Activated T-cell treated with anti-CD3 and anti-CD28 coated beads, Interleukin-2, amount 50 U/mL, for 72 hours (primary cell): ENCODE measurements around the gene SLC6A7. TPM values are rescaled to one million over a fixed set of nuclear protein-coding genes. Genes with fewer than 3 reads are reported as not detected.
A peak's percentile ranks its signal among the peaks of the same experiment; 100 is the strongest.

Source experiments
- ATAC-seq, 2 donors: fragments of 150-1000 bp; cut with Tn5 transposase; replicated peaks in 1 of 2; 2 replicates each; pipeline ENCODE4 v1.10.0; 2021; ENCODE audit warnings: moderate library complexity in 2 of 2, mild to moderate bottlenecking in 1 of 2
- DNase-seq, 2 donors: peaks; one replicate each; pipeline ENCODE4 v3.0.0; 2021 to 2022; ENCODE audit warnings: mixed read lengths in 1 of 2
- H3K27ac Mint-ChIP-seq: one replicate; pipeline ENCODE4 v1.8.0; 2022; ENCODE audit warnings: mild to moderate bottlenecking, moderate library complexity, mixed read lengths
- H3K27me3 Mint-ChIP-seq: one replicate; pipeline ENCODE4 v1.8.0; 2022; ENCODE audit warnings: low read depth, mixed read lengths
- H3K36me3 Mint-ChIP-seq, 2 donors: one replicate each; pipeline ENCODE4 v1.8.0; 2022; ENCODE audit warnings: mixed read lengths in 2 of 2, mild to moderate bottlenecking in 1 of 2; ENCODE audit not compliant: insufficient read depth in 2 of 2
- H3K4me1 Mint-ChIP-seq: one replicate; pipeline ENCODE4 v1.8.0; 2022; ENCODE audit warnings: low read depth, mixed read lengths
- H3K4me3 Mint-ChIP-seq, 2 donors: one replicate each; pipeline ENCODE4 v1.8.0; 2022; ENCODE audit warnings: mild to moderate bottlenecking in 2 of 2, mixed read lengths in 2 of 2, moderate library complexity in 2 of 2
- H3K9me3 Mint-ChIP-seq, 2 donors: one replicate each; pipeline ENCODE4 v1.8.0; 2022; ENCODE audit warnings: mixed read lengths in 2 of 2
- total RNA-seq, 2 donors: library from RNA; stranded (reverse); gene quantifications; one replicate each; pipeline ENCODE4 v1.2.3, GENCODE V29; 2022

SLC6A7 gene
- total RNA-seq, 2 donors from 2014 or later: not detected

GRCh38 chr5:150214289-150214688 lies 24.4 kb downstream of the SLC6A7 start:
- Mint-ChIP-seq H3K36me3 (no peaks in the 10 kb centered on the region), H3K27ac (no peak overlapping the region), H3K4me3 (no peak overlapping the region), H3K27me3 (peaks cover 19% of the 10 kb centered on the region), H3K9me3 (no peaks in the 10 kb centered on the region), H3K4me1 (peaks cover 1% of the 10 kb centered on the region)
- DNase-seq (no peak), ATAC-seq (no peak)

DNA sequence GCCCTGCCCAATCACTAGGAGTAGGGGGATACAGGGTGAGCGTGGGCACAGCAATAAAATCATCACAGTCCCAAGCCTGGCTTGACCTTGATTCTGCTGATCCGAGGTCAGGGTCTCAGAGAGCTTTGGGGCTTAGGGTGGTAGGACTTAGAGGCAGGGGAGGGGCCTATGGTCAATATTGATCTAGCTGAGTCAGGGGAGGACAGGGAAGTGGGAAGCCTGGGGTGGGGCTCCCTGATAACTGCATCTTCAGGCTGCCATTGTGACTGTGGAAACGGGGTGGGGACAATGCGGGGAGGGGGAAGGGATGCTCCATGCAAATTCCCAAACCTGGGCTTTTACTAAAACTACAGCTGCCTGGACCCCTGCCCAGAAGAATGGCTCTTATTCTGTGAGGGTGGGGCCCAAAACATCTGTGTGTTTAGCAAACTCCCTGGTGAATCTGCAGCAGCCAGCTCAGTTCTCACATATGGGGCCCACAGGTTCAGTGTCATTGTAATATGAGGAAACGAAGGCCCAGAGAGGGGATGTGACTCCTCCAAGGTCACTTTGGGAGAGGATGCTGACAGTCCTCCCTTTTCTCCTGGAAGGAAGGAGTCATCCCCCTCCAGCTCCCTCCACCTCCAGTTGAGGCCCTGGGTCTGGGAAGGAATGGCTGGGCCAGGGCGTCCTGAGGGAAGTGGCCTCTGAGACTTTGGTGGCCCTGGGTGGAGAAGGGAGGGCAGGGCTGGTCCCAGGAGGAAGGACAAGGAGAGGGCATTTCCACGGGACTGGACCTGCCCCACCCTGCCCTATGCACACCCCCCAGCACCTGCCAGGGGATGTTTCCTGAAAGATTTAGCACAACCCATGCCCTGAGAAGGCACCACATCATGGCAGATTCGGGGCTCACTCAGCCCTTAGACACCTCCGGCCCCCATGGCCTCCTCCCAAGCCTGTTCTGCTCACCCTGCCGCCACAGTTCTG lies 26.4 kb downstream of the SLC6A7 start:
- DNase-seq (no peak), ATAC-seq (no peak)
- Mint-ChIP-seq H3K4me1 (no peaks in the 10 kb centered on the region), H3K9me3 (no peaks in the 10 kb centered on the region), H3K27ac (no peak overlapping the region), H3K27me3 (peaks cover 13% of the 10 kb centered on the region), H3K36me3 (no peaks in the 10 kb centered on the region), H3K4me3 (no peak overlapping the region)

DNA sequence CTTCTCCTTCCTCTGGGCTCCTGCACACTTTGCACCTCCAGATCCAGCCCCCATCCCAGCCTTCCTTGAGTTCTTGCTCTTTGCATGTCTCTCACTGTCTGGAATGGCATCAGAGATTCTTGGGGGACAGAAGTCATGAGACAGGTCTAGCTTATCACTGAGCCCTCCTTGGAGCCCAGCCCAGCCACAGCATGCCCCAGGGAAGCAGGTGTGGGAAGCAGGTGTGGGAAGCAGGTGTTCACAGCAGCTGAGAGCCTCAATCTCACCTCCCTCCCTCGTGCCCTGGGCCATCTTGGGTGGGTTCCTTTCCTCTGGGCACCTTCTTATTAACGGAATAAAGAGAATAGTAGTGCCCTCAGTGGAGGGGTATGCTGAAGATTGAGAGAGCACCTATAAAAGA lies 27.2 kb downstream of the SLC6A7 start:
- H3K36me3 Mint-ChIP-seq: no peaks in the 10 kb centered on the region
- H3K4me3 Mint-ChIP-seq: no peak overlapping the region
- H3K27me3 Mint-ChIP-seq: peaks cover 13% of the 10 kb centered on the region
- H3K27ac Mint-ChIP-seq: no peak overlapping the region
- no peaks in the 10 kb centered on the region for H3K4me1 Mint-ChIP-seq
- H3K9me3 Mint-ChIP-seq: no peaks in the 10 kb centered on the region
- ATAC-seq (no peak), DNase-seq (no peak)

GRCh38 chr5:150217873-150218692 lies 28.2 kb downstream of the SLC6A7 start:
- no peak overlapping the region for H3K4me3 Mint-ChIP-seq
- no peaks in the 10 kb centered on the region for H3K9me3 Mint-ChIP-seq
- H3K27ac Mint-ChIP-seq: no peak overlapping the region
- H3K36me3 Mint-ChIP-seq: no peaks in the 10 kb centered on the region
- H3K4me1 Mint-ChIP-seq: no peaks in the 10 kb centered on the region
- H3K27me3 Mint-ChIP-seq: peaks cover 13% of the 10 kb centered on the region
- peak; percentile 88 to 91 for ATAC-seq
- peak; percentile 77 to 84 for DNase-seq

DNA sequence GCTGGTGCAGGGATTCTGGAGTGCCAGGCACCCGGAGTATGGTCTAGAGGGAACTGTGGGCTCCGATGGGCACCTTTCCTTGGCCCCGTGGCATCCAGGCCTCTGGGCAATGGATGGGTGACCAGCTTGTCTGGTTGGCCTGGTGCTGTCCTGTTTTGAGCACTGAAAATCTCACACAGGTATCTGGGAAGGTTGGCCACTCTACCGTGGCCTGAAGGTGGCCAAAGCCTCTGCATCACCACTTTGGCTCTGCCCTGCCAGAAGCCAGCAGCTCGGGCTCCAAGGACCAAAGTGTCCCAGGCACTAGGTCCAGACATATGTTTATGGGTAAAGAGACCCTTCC lies 28.8 kb downstream of the SLC6A7 start:
- DNase-seq: no peak
- Mint-ChIP-seq H3K4me3 (no peak overlapping the region), H3K27ac (no peak overlapping the region), H3K4me1 (no peaks in the 10 kb centered on the region), H3K36me3 (no peaks in the 10 kb centered on the region), H3K27me3 (peaks cover 13% of the 10 kb centered on the region), H3K9me3 (no peaks in the 10 kb centered on the region)
- ATAC-seq: no peak

GRCh38 chr5:150219142-150219541 lies 29.3 kb downstream of the SLC6A7 start:
- H3K27ac Mint-ChIP-seq: no peak overlapping the region
- no peaks in the 10 kb centered on the region for H3K4me1 Mint-ChIP-seq
- H3K36me3 Mint-ChIP-seq: no peaks in the 10 kb centered on the region
- DNase-seq: no peak
- no peak overlapping the region for H3K4me3 Mint-ChIP-seq
- ATAC-seq: no peak
- no peaks in the 10 kb centered on the region for H3K9me3 Mint-ChIP-seq
- H3K27me3 Mint-ChIP-seq: peaks cover 13% of the 10 kb centered on the region

DNA sequence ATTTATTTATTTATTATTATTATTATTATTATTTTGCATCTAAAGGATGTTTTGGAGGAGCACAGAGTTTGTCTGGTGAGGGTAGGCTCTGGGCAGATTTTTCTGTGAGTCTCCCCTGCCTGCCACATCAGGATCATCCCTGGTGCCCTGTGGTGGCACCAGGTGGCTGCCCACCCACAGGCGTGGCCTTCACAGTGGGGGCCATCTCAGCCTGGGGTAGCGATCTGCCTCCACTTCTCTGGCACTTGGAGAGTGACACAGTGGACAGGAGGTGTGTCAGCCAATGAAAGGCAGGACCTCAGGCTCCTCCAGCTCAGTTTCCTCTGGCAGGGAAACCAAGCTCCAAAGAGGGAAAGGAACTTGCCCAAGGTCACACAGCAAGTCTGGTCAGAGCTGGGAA lies 30.0 kb downstream of the SLC6A7 start:
- H3K4me3 Mint-ChIP-seq: no peak overlapping the region
- H3K27ac Mint-ChIP-seq: no peak overlapping the region
- H3K27me3 Mint-ChIP-seq: peaks cover 13% of the 10 kb centered on the region
- no peaks in the 10 kb centered on the region for H3K4me1 Mint-ChIP-seq
- no peaks in the 10 kb centered on the region for H3K9me3 Mint-ChIP-seq
- ATAC-seq (no peak), DNase-seq (no peak)
- no peaks in the 10 kb centered on the region for H3K36me3 Mint-ChIP-seq

- Mint-ChIP-seq H3K27me3 (peaks cover 13% of the 10 kb centered on the region), H3K9me3 (no peaks in the 10 kb centered on the region), H3K4me3 (no peak overlapping the region), H3K27ac (no peak overlapping the region), H3K36me3 (no peaks in the 10 kb centered on the region), H3K4me1 (no peaks in the 10 kb centered on the region)
- DNase-seq (no peak), ATAC-seq (no peak)
These were observed 31.6 kb downstream of the SLC6A7 start for GRCh38 chr5:150221471-150221870.

DNA sequence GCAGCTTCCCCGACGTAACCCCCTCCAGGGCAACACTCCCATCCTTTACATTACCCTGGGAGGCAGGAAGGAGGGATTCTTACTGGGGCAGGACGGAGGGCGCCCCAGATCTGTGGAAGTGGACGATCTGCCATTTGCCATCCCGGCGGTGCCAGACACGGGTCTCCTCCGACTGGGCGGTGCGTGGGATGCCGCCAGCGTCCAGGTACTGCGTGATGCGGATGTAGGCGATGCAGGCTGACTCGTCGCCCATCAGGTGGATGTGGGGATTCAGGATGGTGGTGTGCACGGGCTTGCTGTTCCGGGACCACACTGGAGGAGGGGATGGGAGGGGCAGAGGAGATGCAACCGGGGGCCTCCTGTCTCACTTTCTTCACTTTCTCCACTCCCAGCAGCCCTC lies 33.0 kb downstream of the SLC6A7 start:
- no peaks in the 10 kb centered on the region for H3K27me3 Mint-ChIP-seq
- no peak overlapping the region for H3K4me3 Mint-ChIP-seq
- H3K4me1 Mint-ChIP-seq: no peaks in the 10 kb centered on the region
- H3K9me3 Mint-ChIP-seq: no peaks in the 10 kb centered on the region
- H3K27ac Mint-ChIP-seq: no peak overlapping the region
- ATAC-seq (no peak), DNase-seq (no peak)
- H3K36me3 Mint-ChIP-seq: no peaks in the 10 kb centered on the region

DNA sequence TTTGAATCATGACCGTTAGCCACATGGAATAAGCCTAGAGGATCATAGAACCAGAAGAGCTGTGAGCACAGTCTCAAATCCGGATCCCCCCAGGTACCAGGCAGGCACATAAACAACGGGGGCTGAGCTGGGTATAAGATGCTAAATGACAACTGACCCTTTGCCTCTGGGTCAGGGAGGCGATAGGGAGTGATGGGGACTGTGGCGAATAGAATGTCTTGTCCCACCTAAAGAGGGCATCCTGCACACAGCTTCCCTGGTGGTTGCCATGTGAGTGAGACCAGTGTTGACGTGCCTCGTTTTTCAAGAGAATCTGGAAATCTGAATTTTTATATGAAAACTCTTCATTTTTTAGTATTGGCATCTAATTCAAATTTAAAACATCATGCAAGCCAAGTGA lies 33.6 kb downstream of the SLC6A7 start:
- no peak overlapping the region for H3K27ac Mint-ChIP-seq
- H3K4me3 Mint-ChIP-seq: no peak overlapping the region
- H3K27me3 Mint-ChIP-seq: no peaks in the 10 kb centered on the region
- no peaks in the 10 kb centered on the region for H3K36me3 Mint-ChIP-seq
- ATAC-seq (no peak), DNase-seq (no peak)
- H3K9me3 Mint-ChIP-seq: no peaks in the 10 kb centered on the region
- no peaks in the 10 kb centered on the region for H3K4me1 Mint-ChIP-seq

DNA sequence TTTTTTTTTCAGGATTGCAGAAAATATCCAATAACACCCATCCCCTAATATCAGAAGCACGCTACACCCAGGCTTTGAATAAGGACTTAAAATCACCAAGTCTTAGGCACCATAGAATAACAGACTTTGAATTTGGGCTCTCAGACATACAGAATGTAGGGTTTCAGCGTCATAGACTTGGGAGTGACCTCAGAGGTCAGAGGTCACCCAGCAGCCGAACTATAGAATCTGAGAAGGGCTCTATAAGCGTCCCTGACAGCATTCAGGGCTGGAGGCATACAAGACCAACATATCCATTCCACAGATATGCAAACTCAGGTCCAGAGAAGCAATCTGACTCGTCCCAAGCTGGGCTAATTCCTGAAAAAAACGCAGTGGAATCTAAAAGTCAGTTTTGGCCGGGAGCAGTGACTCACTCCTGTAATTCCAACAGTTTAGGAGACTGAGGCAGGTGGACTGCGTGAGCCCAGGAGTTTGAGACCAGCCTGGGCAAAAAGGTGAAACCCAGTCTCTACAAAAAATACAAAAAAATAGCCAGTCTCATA lies 34.7 kb downstream of the SLC6A7 start:
- H3K27ac Mint-ChIP-seq: no peak overlapping the region
- no peaks in the 10 kb centered on the region for H3K9me3 Mint-ChIP-seq
- no peak for DNase-seq
- no peaks in the 10 kb centered on the region for H3K4me1 Mint-ChIP-seq
- no peak for ATAC-seq
- no peaks in the 10 kb centered on the region for H3K36me3 Mint-ChIP-seq
- no peak overlapping the region for H3K4me3 Mint-ChIP-seq
- no peaks in the 10 kb centered on the region for H3K27me3 Mint-ChIP-seq

DNA sequence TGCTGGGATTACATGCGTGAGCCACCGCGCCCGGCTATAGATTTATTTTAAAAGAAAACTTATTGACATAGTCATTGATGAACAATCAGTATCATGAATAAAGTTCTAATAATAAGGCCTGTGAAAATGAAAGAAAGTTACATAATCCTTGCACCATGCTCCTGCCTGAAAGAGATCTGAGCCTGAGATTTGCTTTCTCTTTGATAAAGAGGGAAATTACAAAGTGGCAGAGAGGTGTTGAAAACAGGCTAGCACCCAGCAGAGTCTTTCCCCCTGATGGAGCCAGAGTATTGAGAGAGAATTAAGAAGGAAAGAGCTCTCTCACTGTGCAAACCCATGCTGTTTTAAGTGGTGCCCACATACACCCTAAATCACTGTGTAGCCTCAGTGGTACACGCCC lies 37.2 kb downstream of the SLC6A7 start:
- Mint-ChIP-seq H3K4me3 (no peak overlapping the region), H3K27ac (no peak overlapping the region), H3K36me3 (no peaks in the 10 kb centered on the region), H3K27me3 (no peaks in the 10 kb centered on the region), H3K4me1 (no peaks in the 10 kb centered on the region), H3K9me3 (no peaks in the 10 kb centered on the region)
- no peak for ATAC-seq
- DNase-seq: no peak

DNA sequence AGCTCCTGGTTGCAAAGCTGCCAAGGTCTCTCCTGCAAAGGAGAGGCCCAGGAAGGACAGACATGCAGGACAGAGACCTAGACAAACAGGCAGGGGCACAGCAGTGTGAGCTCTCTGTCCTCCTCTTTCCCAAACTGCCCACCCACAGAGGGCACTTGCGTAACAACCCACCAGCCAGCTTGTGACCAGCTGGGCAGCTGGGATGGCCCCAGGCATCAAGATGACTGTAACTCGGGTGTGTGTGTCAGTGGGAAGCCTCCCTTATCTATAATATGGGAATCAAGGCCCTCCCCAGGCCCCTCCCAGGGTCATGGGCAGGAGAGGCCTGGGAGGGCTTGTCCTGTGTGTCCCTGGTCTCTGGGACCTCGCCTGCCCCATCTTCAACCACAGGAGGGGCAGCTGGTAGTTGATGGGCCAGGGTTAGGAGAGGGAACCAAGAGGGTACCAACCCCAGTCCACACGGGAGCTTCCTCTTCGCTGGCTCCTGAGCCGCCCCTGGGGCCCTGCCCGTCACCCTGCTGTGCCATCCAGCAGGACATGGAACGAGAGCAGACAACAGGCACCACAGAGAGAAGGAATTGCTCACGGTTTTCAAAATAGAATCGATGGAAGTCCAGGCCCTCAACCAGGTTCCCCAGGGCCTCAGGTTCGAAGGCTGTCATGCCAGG lies 37.9 kb downstream of the SLC6A7 start:
- Mint-ChIP-seq H3K4me3 (no peak overlapping the region), H3K36me3 (no peaks in the 10 kb centered on the region), H3K27ac (no peak overlapping the region), H3K27me3 (no peaks in the 10 kb centered on the region), H3K9me3 (no peaks in the 10 kb centered on the region), H3K4me1 (no peaks in the 10 kb centered on the region)
- ATAC-seq (no peak), DNase-seq (no peak)
